Epithelial cell of proximal tubule (primary cell): ENCODE results near the gene JAG1. TPM values are rescaled to one million over a fixed set of nuclear protein-coding genes. Genes with fewer than 3 reads are reported as not detected.

Source experiments
- DNase-seq: peaks from one replicate; pipeline ENCODE4 v3.0.0-alpha.2; 2011; ENCODE audit warnings: low read depth
- H3K4me3 ChIP-seq: 2 replicates; pipeline ENCODE4 v1.5.1; 2011; ENCODE audit warnings: low read depth, mild to moderate bottlenecking, low read length
- total RNA-seq: library from RNA; depleted of rRNA; stranded (reverse); fragments of >200 nt; gene quantifications from 2 replicates; pipeline ENCODE4 v1.2.3, GENCODE V29; 2015
- TF ChIP-seq, protein P1 (sequence below): conservative IDR thresholded peaks from 2 replicates; pipeline ENCODE4 v1.5.1; 2012; ENCODE audit warnings: low read depth, mild to moderate bottlenecking, low read length

The JAG1 gene
- total RNA-seq, 1 donor from 2014 or later, result 42.8 TPM

DNA sequence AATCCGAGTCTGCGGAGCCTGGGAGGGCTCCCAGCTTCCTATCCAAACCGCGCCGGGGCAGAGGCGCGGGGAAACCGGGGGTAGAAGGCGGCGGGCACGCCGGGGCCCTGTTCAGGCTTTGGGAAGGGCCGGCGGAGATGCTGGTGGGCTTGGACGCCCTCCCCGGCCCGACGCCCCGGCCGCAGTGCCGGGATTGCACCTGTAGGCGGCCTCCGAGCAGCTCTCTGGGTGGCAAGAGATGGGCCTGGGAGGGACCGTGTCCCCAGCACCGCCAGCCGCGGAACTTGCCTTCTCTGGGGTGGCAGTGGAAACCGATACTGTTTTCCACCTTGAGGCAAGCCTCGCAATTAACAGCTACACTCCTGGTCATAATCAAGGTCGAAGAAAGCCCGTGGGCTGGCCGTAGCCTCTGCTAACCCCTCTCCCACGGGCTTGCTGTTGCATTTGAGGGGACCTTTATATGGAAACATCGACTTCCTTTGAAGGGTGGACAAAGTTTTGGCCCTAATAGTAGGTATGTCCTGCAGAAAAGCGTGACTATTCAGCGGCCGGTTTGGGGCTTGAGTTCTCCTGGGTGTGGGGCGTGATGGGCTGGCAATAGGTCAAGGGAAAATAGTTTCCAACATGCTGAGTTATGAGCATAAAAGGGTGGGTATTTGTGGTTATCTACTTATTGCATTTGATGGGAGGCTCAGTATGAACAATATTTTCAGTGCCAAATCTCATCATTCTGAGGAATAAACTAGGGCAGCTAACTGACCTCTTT is 1.1 kb upstream of the JAG1 start:
- TF ChIP-seq, protein P1, sequence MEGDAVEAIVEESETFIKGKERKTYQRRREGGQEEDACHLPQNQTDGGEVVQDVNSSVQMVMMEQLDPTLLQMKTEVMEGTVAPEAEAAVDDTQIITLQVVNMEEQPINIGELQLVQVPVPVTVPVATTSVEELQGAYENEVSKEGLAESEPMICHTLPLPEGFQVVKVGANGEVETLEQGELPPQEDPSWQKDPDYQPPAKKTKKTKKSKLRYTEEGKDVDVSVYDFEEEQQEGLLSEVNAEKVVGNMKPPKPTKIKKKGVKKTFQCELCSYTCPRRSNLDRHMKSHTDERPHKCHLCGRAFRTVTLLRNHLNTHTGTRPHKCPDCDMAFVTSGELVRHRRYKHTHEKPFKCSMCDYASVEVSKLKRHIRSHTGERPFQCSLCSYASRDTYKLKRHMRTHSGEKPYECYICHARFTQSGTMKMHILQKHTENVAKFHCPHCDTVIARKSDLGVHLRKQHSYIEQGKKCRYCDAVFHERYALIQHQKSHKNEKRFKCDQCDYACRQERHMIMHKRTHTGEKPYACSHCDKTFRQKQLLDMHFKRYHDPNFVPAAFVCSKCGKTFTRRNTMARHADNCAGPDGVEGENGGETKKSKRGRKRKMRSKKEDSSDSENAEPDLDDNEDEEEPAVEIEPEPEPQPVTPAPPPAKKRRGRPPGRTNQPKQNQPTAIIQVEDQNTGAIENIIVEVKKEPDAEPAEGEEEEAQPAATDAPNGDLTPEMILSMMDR, result peak; percentile 68
- no peak for DNase-seq
- peak overlapping the region; percentile 77 for H3K4me3 ChIP-seq

DNA sequence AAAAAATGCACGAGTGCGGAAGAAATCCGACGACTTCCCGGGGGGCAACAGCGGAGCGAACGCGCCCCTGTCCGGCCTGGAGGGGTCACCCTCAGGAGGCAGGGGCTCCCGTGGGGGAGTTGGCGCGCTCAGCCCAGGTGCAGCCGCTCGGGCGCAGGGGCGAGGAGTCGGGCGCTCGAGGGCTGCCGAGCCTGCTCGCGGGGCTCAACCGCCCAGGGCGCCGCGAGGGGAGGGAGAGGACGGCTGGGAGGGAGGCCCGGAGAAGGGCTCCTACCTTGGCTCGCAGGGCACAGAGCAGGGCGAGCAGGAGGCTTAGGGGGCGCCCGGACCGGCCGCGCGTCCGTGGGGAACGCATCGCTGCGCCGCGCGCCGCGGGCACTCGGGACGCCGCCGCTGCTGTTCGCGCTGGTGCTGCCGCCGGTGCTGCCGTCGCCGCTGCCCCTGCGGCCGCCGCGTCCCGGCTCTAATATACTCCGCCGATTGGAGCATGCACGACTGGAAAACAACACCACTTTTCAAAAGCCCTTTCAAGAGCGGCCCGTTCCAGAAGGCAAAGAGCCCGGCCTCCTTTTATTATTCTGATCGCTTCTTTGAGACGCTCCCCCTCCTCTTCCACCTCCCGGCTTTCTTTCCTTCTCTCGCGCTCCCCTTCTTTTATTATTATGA is 490 bp downstream of the JAG1 start:
- TF ChIP-seq, protein P1, result no peak
- H3K4me3 ChIP-seq, result peak overlapping the region; percentile 77
- DNase-seq, result no peak

DNA sequence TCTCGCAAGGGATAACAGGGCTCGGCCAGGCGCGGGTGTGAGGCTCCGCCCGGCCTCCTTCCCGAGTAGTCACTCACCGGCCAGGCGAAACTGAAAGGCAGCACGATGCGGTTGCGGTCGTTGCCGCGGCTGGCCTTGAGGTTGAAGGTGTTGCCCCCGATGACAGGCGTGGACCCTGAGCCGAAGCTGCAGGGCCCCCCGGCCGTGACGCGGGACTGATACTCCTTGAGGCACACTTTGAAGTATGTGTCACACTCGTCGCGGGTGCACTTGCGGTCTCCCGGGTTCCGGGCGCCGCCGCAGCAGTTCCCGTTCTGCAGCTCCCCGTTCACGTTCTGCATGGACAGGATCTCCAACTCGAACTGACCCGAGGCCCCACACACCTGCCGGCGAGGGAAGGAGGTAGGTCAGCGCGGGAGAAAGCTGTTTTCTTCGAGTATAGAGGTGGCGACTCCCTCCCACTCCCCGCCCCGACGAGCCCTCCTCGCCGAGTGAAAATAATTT is 1.1 kb downstream of the JAG1 start:
- TF ChIP-seq, protein P1, result no peak
- peak overlapping the region; percentile 77 for H3K4me3 ChIP-seq
- no peak for DNase-seq

DNA sequence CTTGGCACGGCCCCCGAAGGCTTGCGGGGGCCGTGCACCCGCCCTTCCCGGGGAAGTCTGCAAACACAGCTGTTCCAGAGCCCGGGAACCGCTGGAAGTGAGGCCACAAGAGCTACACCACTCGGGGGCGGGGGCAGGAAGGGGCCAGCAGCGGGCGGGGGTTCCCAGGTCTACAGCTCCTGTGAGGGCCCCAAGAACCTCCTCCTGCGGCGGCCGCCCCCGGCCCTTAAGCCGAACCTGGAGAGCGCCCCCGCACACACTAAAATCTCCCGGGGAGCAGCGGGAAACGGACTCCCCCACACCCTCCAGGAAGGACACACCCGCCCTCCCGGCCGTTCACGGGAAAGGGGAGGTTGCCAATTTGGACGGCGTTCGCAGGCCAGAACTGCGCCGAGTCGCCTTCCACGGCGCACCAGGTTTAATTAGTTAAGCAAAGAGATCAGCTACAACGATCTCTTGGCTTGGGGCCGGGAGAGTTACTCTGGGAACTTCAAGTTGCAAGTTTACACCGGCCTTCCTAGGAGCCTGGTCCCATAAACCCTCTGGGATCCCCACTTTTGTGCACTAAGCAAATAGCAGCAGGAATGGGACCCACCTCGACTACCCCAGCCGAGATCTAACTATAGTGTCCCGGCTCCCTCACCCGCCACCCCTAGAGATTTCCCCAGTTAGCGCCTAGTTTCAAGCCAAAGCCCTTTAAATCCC is 1.7 kb downstream of the JAG1 start:
- TF ChIP-seq, protein P1, result no peak
- peak overlapping the region; percentile 77 for H3K4me3 ChIP-seq
- DNase-seq, result no peak

DNA sequence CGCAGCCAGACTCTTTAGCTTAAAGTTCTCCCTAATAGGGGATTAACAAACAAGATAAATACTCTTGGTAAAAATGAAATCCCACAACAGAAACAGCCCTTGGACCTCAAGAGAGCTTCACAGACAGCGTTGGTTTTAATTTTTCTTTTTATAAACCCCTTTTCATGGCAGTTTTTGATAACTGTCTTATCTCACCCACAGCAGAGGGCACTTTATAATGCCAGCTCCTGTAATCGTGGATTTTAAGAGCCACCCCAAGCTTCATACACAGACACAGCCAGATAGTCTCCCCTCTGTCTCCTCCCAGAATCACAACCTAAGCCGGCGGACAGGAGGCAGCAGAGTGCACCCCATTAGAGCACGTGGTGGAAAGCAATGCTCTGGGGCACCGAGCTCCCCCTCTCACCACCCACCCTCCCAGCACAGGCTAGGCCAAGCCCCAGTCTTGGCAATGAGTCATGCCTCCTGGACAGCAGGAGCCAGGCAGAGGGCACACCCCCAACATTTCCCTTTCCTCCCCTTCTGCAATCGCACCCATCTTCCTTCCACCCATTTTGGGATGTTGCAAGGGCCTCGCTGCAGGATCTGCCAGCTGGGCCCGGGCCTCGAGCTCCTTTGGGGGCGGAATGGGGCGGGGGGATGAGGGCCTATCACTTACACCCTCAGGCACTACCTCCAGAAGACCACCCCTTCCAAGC is 2.4 kb downstream of the JAG1 start:
- TF ChIP-seq, protein P1, result peak; percentile 64
- no peak for DNase-seq
- H3K4me3 ChIP-seq, result peak overlapping the region; percentile 77

DNA sequence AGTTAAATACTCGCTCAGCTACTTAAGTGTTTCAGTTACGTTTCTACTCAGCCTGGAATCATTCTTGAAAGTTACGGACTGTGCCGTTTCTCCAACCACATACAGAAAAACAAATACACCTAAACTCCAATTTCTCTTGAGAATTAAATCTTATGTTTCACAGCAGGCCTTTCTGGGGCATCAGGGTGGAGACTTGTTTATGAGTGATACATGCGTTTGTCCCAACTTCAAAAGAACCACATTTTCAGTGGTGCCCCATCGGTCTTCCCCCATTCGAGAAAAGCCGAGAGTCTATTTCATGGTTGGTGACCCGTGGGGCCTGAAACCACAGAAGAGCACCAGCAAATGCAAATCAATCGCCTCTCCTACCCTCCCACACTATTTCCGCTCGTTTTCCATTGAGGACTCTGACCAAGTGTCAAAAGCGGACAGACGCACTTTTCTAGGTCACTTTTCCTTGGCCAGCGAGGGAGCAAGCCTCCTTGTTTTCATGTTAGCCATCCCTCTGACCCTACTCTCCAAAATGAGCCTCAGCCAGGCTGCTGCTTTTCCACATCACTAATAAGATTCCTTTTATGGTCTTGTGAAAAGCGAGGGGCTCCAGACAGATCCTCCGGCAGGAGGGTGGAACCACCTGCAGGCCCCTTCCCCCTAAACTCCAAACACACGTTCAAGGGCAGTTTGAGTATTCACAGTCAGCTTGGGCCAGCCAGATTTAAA is 3.1 kb downstream of the JAG1 start:
- no peak for DNase-seq
- TF ChIP-seq, protein P1, result no peak
- peak overlapping the region; percentile 77 for H3K4me3 ChIP-seq
